Fibroblast of the conjunctiva (primary cell): ENCODE data around the gene RREB1.

ENCODE experiments used
- DNase-seq: peaks from one replicate; pipeline ENCODE4 v3.0.0-alpha.2; 2010; ENCODE audit warnings: low read depth

Gene RREB1

DNA sequence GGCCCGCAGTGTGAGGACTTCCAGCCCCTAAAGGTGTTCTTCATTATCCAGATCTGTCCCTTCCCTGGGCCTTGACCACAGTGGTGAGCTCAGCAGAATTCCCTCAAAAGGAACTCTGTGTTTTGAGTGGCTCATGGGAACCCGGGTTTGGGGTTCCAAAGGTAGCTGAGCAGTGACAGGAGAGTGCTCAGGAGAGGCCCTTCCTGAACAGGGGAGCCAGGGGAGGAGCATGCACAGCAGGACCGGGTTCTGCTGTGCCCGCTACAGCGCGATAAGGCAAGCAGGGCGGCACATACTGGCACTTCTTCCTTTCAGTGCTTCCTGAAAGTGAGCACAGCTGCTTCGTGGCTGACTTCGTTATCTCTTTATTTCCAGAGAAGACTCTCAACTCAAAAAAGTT lies 117.0 kb downstream of the RREB1 start:
- DNase-seq = no peak

DNA sequence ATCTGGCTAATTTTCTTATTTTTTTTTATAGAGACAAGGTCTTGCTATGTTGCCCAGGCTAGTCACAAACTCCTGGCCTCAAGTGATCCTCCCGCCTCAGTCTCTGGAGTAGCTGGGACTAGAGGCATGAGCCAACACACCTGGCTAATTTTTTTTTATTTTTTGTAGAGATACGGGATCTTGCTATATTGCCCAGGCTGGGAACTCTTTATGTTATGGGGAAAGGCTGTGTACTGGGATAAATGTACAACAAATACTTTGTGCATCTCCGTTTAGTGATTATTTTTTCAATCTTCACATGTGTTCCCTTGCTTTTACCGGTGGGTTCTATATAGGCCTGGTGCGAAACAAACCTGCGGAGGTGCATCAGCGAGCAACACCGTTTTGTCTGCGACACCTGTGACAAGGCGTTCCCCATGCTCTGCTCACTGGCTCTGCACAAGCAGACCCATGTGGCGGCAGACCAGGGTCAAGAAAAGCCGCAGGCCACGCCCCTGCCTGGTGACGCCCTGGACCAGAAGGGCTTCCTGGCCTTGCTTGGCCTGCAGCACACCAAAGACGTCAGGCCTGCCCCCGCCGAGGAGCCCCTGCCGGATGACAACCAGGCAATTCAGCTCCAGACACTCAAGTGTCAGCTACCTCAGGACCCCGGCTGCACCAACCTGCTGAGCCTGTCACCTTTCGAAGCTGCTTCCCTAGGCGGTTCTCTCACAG lies 121.1 kb downstream of the RREB1 start:
- no peak for DNase-seq

DNA sequence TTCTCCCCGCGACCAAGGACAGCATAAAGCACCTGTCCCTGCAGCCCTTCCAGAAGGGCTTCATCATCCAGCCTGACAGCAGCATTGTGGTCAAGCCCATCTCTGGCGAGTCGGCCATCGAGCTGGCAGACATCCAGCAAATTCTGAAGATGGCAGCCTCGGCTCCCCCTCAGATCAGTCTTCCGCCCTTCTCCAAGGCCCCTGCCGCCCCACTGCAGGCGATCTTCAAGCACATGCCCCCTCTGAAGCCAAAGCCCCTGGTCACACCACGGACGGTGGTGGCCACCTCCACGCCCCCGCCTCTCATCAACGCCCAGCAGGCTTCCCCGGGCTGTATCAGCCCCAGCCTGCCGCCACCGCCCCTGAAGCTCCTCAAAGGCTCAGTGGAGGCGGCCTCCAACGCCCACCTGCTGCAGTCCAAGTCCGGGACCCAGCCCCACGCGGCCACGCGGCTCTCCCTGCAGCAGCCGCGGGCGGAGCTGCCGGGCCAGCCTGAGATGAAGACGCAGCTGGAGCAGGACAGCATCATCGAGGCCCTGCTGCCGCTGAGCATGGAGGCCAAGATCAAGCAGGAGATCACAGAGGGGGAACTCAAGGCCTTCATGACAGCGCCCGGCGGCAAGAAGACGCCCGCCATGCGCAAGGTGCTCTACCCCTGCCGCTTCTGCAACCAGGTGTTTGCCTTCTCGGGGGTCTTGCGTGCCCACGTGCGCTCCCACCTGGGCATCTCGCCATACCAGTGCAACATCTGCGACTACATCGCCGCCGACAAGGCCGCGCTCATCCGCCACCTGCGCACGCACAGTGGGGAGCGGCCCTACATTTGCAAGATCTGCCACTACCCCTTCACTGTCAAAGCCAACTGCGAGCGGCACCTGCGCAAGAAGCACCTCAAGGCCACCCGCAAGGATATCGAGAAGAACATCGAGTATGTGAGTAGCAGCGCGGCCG lies 121.9 kb downstream of the RREB1 start:
- DNase-seq = no peak

DNA sequence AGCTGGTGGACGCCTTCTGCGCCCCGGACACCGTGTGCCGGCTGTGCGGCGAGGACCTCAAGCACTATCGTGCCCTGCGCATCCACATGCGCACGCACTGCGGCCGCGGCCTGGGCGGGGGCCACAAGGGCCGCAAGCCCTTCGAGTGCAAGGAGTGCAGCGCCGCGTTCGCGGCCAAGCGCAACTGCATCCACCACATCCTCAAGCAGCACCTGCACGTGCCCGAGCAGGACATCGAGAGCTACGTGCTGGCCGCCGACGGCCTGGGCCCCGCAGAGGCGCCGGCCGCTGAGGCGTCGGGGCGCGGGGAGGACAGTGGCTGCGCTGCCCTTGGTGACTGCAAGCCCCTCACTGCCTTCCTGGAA lies 122.5 kb downstream of the RREB1 start:
- DNase-seq = no peak

DNA sequence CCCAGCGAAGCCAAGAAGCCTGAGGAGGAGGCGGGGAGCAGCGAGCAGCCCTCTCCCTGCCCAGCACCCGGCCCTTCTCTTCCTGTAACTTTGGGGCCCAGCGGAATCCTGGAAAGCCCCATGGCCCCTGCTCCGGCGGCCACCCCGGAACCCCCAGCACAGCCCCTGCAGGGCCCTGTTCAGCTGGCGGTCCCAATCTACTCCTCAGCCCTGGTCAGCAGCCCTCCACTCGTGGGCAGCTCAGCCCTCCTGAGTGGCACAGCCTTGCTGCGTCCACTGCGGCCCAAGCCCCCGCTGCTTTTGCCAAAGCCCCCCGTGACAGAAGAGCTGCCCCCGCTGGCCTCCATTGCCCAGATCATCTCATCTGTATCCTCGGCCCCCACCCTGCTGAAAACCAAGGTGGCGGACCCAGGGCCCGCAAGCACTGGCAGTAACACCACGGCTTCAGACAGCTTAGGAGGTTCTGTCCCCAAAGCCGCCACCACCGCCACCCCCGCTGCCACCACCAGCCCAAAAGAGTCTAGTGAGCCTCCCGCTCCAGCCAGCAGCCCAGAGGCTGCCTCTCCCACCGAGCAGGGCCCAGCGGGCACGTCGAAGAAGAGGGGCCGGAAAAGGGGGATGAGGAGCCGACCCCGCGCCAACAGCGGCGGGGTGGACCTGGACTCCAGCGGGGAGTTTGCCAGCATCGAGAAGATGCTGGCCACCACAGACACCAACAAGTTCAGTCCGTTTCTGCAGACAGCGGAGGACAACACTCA lies 123.4 kb downstream of the RREB1 start:
- DNase-seq = no peak

DNA sequence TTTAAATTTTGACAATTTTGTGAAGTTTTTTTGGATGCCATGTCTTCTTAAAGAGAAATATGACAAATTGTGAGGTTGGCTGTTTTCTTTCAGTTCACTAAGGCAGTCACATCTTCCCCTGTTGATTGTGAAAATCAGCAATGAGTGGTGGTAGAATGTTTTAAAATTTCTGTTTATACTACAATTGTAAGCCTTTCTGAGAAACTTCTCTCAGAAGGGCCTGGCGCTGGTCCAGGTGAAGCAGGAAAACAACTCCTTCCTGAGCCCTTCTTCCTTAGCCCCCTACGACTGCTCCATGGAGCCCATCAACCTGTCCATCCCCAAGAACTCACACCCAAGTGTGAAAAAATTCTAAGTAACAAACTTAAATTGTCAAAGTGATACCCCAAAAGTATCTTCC lies 124.6 kb downstream of the RREB1 start:
- no peak for DNase-seq

DNA sequence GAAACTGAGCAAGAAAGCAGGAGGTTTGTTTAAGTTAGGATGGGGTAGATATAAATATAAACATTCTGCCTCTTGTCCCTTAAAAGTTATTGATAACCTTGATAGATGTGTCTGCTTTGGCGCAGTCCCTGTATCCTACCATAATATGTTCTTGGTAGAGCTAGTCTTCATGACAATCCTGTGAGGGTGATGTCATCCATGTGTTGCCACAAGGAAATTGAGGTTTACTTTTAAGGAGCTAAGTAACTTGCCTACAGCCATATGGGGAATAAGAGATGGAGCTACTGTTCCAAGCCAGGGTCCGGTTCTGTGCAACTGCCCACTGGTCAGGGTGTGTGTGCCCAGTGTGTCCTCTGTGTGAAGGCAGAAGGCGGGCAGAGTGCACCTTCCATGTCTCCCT lies 126.8 kb downstream of the RREB1 start:
- no peak for DNase-seq

DNA sequence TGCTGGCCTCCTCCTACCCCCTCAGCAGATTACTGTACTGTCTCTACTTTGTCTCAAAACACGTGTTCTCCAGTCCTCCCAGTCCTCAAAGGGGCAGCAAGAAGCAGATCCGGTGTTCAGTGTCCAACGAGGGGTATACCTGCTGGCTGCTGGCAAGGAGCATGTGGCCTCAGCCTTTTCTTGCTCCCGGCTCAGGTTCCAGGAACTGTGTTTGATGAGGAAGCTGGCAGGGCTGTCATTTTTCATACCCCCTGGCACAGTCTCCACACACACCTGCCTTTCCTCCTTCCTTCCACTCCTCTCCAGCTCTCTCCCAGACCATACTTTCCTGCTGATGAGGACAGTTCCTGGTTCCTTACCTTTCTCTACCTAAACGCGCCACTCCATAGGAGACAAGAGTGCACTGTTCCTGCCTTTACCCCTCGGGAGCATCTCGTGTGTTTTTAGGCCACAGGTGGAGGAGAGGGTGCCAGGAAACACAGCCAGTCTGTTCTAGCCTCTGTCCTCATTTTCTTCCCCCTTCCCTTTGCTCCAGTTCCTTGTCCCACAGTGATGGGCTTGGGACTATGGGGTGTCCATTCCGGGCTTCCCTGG lies 128.0 kb downstream of the RREB1 start:
- DNase-seq = no peak

DNA sequence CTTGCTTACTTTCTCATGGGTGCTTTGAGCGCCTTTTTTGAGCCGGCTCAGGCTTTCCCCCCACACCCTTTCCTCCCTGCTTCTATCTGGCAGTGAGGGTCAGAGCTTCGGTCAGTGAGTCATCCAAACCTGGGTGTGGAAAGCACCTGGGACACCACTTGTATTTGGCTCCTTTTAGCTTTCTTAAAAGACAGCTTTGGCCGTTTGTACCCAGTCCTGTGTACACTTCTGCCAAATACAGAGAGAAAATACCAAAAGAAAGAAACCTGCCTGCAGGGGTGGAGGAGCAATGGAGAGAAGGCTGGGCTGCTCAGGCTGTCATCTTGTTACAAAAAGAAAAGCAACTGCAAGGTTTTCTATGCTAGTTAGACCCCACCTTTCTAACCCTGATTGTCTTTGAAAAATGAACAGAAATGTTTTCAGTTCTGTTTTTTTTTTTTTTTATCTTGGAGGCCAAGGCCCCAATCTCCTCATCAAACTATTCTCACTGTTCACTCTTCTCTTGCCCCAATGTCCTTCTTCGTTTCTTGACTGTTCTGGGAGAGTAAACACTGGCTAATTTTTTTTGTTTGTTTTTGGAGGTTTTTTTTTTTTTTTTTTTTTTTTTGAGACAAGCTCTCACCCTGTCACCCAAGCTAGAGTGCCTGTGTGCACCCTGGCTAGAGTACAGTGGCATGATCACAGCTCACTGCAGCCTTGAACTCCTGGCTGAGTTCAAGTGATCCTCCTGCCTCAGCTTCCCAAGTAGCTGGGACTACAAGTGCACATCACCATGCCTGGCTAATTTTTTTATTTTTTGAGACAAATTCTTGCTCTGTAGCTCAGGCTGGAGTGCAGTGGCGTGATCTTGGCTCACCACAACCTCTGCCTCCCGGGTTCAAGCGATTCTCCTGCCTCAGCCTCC lies 128.8 kb downstream of the RREB1 start:
- DNase-seq = no peak

DNA sequence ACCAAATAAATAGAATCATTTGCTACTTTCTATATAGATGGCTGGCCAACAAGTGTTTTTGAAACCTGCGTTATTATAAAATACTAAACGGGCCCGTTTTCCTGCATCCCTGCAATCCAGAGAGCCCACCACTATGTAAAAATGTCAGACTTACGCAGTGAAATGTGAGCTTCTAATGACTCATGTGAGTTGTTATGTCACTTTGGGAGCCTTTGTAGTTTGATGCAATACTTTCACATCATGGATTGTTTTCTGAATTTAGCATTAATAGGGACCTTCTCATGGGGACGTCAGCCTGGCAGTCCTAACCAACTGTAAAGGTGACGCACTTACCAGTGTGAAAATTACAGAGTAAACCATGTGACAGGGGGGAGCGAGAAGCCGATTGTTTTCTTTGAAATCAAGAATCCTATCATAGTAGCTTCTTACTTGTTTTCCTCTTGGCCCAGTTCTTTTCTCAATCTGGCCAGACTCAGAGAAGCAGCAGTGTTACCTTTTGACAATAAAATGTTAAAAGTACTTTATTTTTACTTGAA lies 130.0 kb downstream of the RREB1 start:
- no peak for DNase-seq

DNA sequence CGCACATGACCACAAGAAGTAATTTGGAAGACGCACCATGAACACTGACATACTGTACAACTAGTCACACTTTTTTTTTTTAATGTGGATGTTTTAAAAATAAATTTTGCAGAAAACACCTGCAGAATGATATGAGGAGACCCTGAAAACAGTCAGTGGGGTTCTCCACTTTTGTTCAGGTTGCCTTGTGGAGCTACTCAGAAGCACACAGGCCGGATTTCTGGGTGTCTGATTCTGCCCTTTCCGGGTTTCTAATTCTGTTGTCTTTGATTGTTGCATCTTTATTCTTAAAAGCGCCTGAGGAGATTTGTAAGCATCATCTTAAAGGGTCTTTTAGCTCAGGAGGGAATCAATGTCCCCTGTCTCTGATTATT lies 130.8 kb downstream of the RREB1 start:
- no peak for DNase-seq

DNA sequence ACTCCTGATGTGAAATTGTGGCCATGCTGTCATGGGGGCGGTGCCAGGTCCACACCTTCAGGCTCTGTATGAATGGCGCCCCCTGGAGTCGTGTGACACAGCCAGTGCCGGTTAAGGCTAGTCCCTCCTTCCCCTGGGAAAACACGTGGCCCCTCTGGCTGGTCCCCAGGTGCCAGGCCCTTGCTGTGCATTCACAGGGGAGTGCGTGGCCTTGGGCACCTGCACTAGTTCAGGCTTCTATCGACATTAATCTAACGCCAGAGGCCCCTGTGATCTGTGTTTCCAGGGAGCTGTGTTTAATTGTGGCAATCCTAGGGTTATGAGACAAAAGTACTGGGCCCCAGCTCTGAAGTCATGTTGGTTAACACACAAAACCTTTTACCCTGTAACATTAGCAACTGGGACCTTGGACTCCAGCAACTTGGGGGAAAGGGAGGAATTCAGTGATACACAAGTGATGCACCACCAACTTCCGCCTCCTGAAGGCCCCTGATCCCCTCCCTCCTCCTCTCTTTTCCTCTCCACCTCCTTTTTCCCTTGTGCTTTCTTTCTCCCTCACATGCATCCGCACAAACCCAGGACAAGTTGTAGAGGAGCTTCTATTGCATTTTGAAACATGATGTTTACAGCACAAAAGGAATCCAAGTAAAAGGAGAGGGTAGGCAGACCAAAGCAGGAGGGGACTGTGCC lies 131.3 kb downstream of the RREB1 start:
- peak; percentile 43 for DNase-seq

DNA sequence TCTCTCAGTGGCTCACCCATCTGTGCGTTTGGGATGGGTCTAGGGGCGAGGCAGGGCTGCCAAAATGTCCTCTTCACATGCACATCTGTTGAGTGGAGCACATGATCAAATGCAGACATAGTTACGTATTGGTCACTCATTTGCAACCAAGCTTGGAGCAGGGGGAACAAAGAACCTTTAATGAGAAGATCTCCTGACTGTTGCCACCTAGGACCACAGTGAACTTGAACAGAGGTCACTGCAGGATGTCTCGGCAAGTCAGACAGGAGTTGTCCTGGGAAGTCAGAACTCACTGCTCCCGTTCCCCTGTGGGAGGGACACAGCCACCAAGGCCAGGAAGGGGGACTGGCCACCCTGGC lies 131.8 kb downstream of the RREB1 start:
- DNase-seq = no peak

DNA sequence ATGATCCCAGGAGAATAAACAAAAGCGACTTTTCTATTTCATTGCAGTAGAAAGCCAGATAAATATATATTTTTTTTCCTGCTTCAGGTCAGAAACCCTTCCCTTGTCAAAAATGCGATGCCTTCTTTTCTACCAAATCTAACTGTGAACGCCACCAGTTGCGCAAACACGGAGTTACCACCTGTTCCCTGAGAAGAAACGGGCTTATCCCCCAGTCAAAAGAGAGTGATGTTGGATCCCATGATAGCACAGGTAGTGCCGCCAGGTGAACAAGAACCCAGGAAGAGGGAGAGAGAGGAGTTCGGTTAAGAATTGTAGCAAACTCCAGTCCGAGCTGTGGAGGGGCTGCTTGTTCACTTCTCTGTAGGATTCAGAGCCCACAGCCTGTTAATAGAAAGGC lies 132.6 kb downstream of the RREB1 start:
- no peak for DNase-seq

DNA sequence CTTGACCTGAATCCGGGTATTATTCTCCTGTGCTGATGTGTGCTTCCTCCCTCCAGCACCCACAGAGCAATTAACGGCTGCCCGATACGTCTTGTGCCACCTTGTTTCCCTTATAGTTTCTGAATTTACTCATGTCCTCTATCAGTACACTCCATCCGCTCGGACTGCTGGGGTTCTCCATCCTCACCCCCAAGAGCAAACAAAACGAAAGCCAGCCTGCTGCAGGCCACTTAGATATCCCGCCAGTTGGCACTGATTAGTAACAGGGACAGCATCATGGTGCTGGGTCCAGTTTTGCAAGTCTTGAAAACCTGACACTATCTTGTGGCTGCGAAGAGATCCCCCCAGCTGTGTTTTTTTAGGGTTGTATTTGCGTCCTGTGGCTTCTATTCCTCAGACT lies 133.4 kb downstream of the RREB1 start:
- DNase-seq = no peak

DNA sequence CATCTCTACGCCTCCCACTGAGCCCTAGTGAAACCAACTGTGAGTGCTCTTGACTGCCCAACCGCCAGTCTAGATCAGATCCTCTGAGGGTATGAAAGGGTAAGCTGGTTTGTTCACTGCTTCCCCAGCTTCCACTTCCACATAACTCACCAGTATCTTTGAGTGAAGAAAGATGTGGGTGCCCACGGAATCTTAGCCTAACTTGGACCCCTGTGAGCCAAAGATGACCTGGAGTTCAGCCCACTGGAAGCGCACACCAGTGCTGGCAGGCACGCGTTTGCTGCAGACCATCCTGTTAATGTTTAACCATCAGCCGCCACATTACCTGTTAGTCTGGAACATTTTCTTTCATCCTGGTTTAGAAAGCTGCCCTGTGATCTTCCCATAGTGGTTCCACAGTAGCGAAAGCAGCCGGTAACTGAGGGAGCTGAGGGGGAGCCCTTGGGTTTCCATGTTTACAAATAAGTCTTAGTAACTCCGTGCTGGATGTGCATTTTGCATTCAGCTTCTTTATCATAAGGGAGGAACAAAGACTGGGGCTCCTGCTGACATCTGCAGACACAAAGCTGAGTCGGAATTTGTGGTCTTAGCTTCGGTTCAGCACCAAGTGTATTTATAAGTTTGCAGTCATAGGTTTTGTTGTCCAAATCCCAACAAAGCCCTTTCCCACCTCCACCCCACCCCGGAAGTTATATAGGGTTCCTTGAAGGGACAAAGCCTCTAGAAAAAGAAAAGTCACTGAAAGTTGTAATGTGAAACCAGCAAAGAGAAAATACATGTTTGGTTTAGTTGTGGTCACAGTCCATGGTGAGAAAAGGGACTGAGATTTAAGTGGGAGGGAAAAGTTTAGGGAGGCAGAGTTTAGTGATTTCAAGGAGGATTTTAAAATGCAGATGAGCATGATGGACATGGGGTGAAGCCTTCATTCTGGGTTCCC lies 134.2 kb downstream of the RREB1 start:
- no peak for DNase-seq

DNA sequence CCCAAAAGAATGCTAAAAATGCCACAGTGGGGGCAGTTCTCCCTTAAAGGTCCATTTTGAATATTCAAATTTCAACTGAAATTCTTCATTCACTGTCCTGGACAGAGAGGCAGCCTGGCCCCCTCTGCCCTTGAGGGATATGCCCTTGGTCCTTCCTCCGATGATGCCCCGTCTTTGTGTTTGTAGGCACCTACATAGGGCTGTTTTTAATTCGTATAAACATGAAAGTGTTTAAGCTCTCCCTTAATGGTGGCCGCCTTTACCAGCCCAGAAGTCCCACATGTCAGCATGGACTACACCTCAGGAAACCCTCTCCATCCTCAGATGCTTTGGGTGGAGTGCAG lies 135.0 kb downstream of the RREB1 start:
- DNase-seq = no peak

DNA sequence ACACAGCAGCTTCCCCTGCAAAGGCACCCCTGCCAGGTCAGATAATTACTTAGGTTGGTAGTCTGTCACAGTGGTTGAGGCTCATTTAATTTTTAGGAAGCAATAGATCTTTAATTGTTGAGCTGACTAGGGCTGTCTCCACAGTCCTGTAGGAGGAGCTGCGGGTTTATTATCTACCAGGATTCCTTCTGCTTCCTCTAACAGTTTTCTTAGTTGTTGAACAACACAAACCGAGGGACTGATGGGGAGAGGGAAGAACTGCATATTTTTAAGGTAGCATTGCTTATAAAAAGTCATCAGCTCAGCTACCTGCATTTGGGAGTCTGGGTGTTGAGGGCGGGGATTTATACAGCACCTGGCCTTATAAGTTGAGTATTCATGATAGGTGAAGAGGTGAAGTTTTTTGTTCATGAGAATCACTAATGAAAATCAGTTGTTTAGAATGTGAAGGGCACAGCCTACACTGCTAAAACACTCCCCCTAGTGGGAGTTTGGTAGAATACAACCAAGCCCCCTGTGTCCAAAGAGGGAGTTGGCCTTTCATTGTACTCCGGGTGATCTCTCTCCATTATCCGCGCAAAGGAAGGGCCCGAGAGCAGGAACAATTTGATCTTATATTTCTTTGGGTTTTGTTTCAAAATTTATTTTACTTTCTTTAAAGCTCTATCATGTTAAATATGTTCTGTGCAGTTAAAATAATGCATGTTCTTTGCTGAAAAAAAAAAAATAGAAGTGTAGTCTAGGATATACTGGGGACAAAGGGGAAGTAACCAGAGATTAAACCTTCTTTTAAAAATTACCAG lies 135.6 kb downstream of the RREB1 start:
- peak; percentile 39 for DNase-seq
